Fibroblast of lung (primary cell): ENCODE results near the gene FAM131A.

Experiments
- EZH2 ChIP-seq: IDR thresholded peaks from 2 replicates; pipeline ENCODE4 v1.5.1; 2012; ENCODE audit warnings: low read length, control low read depth, mild to moderate bottlenecking; ENCODE audit errors: missing control alignments
- TF ChIP-seq, protein P1 (sequence below), 2 donors: IDR thresholded peaks in 1 of 2; conservative IDR thresholded peaks in 1 of 2; 1 replicate in 1 of 2; 2 replicates in 1 of 2; pipeline ENCODE4 v1.5.1; 2011 to 2012; ENCODE audit warnings: low read length in 2 of 2, control low read depth in 1 of 2, inconsistent platforms in 1 of 2, low read depth in 1 of 2, mild to moderate bottlenecking in 1 of 2

DNA sequence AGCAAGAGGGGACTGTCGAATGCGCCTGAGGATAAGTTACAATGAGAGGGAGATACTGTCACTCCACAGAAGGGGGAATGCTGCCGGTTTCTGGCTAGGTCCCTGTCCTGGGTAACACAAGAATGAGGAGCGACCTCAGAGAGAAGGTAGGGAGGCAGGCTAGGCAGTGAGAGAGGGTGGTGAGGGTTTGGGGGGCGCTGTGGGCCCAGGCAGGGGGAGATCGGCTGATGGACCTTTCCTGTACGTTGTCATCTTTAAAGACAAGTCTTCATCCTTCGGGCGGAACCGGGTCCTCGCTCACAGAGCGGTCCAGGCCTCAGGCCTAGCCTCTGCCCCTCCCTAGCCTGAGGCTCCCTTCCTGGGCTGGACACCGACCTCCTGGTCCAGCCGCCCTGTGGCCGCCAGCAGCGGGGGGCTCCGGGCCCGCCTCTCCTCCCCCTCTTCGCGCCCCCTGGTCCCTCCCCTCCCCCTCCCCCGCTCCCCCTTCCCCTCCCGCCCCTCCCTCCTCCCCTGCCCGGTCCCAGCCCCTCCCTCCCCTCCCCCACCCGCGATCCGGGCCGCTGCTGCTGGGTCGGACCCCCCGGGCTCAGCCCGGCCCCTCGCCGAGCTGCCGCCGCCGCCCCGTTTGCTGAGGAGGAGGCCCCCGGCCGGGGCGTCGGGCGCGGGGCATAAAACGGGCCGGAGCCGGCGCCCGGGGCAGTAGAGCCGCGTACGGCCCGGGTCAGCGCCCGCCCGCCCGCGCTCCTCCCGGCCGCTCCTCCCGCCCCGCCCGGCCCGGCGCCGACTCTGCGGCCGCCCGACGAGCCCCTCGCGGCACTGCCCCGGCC, 42.2 kb downstream of the FAM131A start, which contains the start of gene CHRD:
- TF ChIP-seq, protein P1, sequence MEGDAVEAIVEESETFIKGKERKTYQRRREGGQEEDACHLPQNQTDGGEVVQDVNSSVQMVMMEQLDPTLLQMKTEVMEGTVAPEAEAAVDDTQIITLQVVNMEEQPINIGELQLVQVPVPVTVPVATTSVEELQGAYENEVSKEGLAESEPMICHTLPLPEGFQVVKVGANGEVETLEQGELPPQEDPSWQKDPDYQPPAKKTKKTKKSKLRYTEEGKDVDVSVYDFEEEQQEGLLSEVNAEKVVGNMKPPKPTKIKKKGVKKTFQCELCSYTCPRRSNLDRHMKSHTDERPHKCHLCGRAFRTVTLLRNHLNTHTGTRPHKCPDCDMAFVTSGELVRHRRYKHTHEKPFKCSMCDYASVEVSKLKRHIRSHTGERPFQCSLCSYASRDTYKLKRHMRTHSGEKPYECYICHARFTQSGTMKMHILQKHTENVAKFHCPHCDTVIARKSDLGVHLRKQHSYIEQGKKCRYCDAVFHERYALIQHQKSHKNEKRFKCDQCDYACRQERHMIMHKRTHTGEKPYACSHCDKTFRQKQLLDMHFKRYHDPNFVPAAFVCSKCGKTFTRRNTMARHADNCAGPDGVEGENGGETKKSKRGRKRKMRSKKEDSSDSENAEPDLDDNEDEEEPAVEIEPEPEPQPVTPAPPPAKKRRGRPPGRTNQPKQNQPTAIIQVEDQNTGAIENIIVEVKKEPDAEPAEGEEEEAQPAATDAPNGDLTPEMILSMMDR (conservative IDR thresholded peaks at IDR 0.05 in 1 of 2, IDR thresholded peaks at IDR 0.05 in 1 of 2; ENCODE audit: low read depth in 1 of 2, low read length in 2 of 2), result no peak
- TF ChIP-seq EZH2, result peak; percentile 86
